HG02970 (cell line): ENCODE measurements around the gene TCL1A.
"Not testable (repeated sequence)": the region's sequence is repeated elsewhere in the genome, so short reads cannot be mapped to it uniquely, and the experiment has no call there.

Experiments
- ATAC-seq: cut with Tn5 transposase; IDR thresholded peaks from one replicate; pipeline ENCODE4 v1.9.1; 2021; ENCODE audit warnings: mild to moderate bottlenecking, moderate library complexity, moderate number of reproducible peaks; ENCODE audit not compliant: unreplicated experiment, low FRiP score

Gene TCL1A

GRCh38 chr14:95679148-95679815, 34.6 kb downstream of the TCL1A start:
- ATAC-seq: no peak

- no peak for ATAC-seq
Observed at GRCh38 chr14:95677179-95677835, 36.6 kb downstream of the TCL1A start.

GRCh38 chr14:95675486-95675885, 38.4 kb downstream of the TCL1A start:
- ATAC-seq: no peak

- ATAC-seq: no peak
Observed at GRCh38 chr14:95674613-95675012, 39.3 kb downstream of the TCL1A start.

- no peak for ATAC-seq
Observed at GRCh38 chr14:95668235-95668772, 45.6 kb downstream of the TCL1A start.

- no peak for ATAC-seq
Observed at GRCh38 chr14:95667249-95667693, 46.7 kb downstream of the TCL1A start.

GRCh38 chr14:95666450-95666849, 47.5 kb downstream of the TCL1A start:
- ATAC-seq: no peak

GRCh38 chr14:95665530-95665929, 48.4 kb downstream of the TCL1A start:
- not testable (repeated sequence) for ATAC-seq

- no peak for ATAC-seq
Observed at GRCh38 chr14:95664546-95664945, 49.4 kb downstream of the TCL1A start.

GRCh38 chr14:95664066-95664465, 49.9 kb downstream of the TCL1A start:
- no peak for ATAC-seq

- peak; percentile 26 for ATAC-seq
Observed at GRCh38 chr14:95663226-95663797, 50.6 kb downstream of the TCL1A start.

GRCh38 chr14:95662376-95663186, 51.3 kb downstream of the TCL1A start:
- ATAC-seq: peak; percentile 32

GRCh38 chr14:95660651-95661515, 53.0 kb downstream of the TCL1A start:
- ATAC-seq: no peak

- no peak for ATAC-seq
Observed at GRCh38 chr14:95659990-95660385, 53.9 kb downstream of the TCL1A start.
